Stomach smooth muscle (tissue), 2 donors: ENCODE data around the gene HACD2.
"Not testable (repeated sequence)": the region's sequence is repeated elsewhere in the genome, so short reads cannot be mapped to it uniquely, and the experiment has no call there.

Experiments
- H3K27ac ChIP-seq: one replicate; pipeline ENCODE4 v1.7.0; 2013; ENCODE audit warnings: mild to moderate bottlenecking, low read length, inconsistent platforms
- H3K27me3 ChIP-seq, 2 donors: one replicate each; pipeline ENCODE4 v1.7.0; 2013; ENCODE audit warnings: low read length in 2 of 2; ENCODE audit not compliant: insufficient read depth in 2 of 2, control insufficient read depth in 1 of 2
- H3K36me3 ChIP-seq, 2 donors: one replicate each; pipeline ENCODE4 v1.7.0; 2013; ENCODE audit warnings: low read length in 2 of 2; ENCODE audit not compliant: control insufficient read depth in 2 of 2, insufficient read depth in 2 of 2
- H3K4me1 ChIP-seq: one replicate; pipeline ENCODE4 v1.7.0; 2013; ENCODE audit warnings: low read length; ENCODE audit not compliant: control insufficient read depth, insufficient read depth
- H3K4me3 ChIP-seq, 2 donors: one replicate each; pipeline ENCODE4 v1.7.0; 2013; ENCODE audit warnings: low read length in 2 of 2
- H3K9ac ChIP-seq, 2 donors: one replicate each; pipeline ENCODE4 v1.7.0; 2013; ENCODE audit warnings: low read length in 2 of 2, mild to moderate bottlenecking in 1 of 2
- H3K9me3 ChIP-seq, 2 donors: one replicate each; pipeline ENCODE4 v1.7.0; 2013; ENCODE audit warnings: low read length in 2 of 2; ENCODE audit not compliant: control insufficient read depth in 2 of 2
- donor health status: healthy.
- donor health status: Pancreatic carcinoma.

The HACD2 gene

GRCh38 chr3:123508178-123508577 lies 76.7 kb downstream of the HACD2 start:
- H3K9ac ChIP-seq, result no peak overlapping the region
- peaks cover 0 to under 1% of the 10 kb centered on the region in 2 donors for H3K36me3 ChIP-seq
- H3K4me3 ChIP-seq, result no peak overlapping the region
- no peaks in the 10 kb centered on the region for H3K9me3 ChIP-seq
- H3K4me1 ChIP-seq, result peaks cover 3% of the 10 kb centered on the region
- H3K27ac ChIP-seq, result peak overlapping the region; percentile 50
- no peaks in the 10 kb centered on the region for H3K27me3 ChIP-seq

GRCh38 chr3:123505820-123506219 lies 79.0 kb downstream of the HACD2 start:
- H3K27ac ChIP-seq, result no peak overlapping the region
- no peaks in the 10 kb centered on the region for H3K9me3 ChIP-seq
- no peak overlapping the region for H3K9ac ChIP-seq
- no peaks in the 10 kb centered on the region for H3K27me3 ChIP-seq
- peaks cover 3% of the 10 kb centered on the region for H3K4me1 ChIP-seq
- H3K36me3 ChIP-seq, result peaks cover 0 to 2% of the 10 kb centered on the region in 2 donors
- H3K4me3 ChIP-seq, result no peak overlapping the region

GRCh38 chr3:123503203-123503602 lies 81.7 kb downstream of the HACD2 start:
- H3K9ac ChIP-seq, result no peak overlapping the region
- H3K36me3 ChIP-seq, result peaks cover 0 to 2% of the 10 kb centered on the region in 2 donors
- no peak overlapping the region for H3K27ac ChIP-seq
- peaks cover 15% of the 10 kb centered on the region for H3K4me1 ChIP-seq
- H3K27me3 ChIP-seq, result no peaks in the 10 kb centered on the region
- no peak overlapping the region for H3K4me3 ChIP-seq
- H3K9me3 ChIP-seq, result no peaks in the 10 kb centered on the region

- no peak overlapping the region for H3K9ac ChIP-seq
- H3K27me3 ChIP-seq, result no peaks in the 10 kb centered on the region
- peak overlapping the region; percentile 67 for H3K27ac ChIP-seq
- peaks cover 28% of the 10 kb centered on the region for H3K4me1 ChIP-seq
- H3K36me3 ChIP-seq, result peaks cover 0 to 6% of the 10 kb centered on the region in 2 donors
- H3K4me3 ChIP-seq, result no peak overlapping the region
- H3K9me3 ChIP-seq, result no peaks in the 10 kb centered on the region
Measured at GRCh38 chr3:123499322-123499721, 85.5 kb downstream of the HACD2 start.

- Histone ChIP-seq H3K36me3 (peaks cover 0 to 6% of the 10 kb centered on the region in 2 donors), H3K27me3 (no peaks in the 10 kb centered on the region), H3K9me3 (no peaks in the 10 kb centered on the region), H3K27ac (peak overlapping the region; percentile 67), H3K9ac (no peak overlapping the region), H3K4me3 (no peak overlapping the region), H3K4me1 (peaks cover 28% of the 10 kb centered on the region)
Measured at GRCh38 chr3:123498761-123499160, 86.1 kb downstream of the HACD2 start.

- no peaks in the 10 kb centered on the region for H3K27me3 ChIP-seq
- H3K9me3 ChIP-seq, result no peaks in the 10 kb centered on the region
- H3K27ac ChIP-seq, result peak overlapping the region; percentile 12
- peaks cover 3 to 6% of the 10 kb centered on the region in 2 donors for H3K36me3 ChIP-seq
- peaks cover 29% of the 10 kb centered on the region for H3K4me1 ChIP-seq
- no peak overlapping the region for H3K9ac ChIP-seq
- H3K4me3 ChIP-seq, result no peak overlapping the region
Measured at GRCh38 chr3:123493912-123494311, 90.9 kb downstream of the HACD2 start.

GRCh38 chr3:123491966-123492587 lies 92.8 kb downstream of the HACD2 start:
- Histone ChIP-seq H3K27me3 (no peaks in the 10 kb centered on the region), H3K9me3 (no peaks in the 10 kb centered on the region), H3K4me1 (peaks cover 16% of the 10 kb centered on the region), H3K4me3 (no peak overlapping the region), H3K9ac (no peak overlapping the region), H3K27ac (peak overlapping the region; percentile 42), H3K36me3 (peaks cover 3 to 4% of the 10 kb centered on the region in 2 donors)

GRCh38 chr3:123489400-123490004 lies 95.4 kb downstream of the HACD2 start:
- Histone ChIP-seq H3K4me3 (peak overlapping the region in 1 of 2 donors; percentile 35), H3K9ac (no peak overlapping the region), H3K27ac (peak overlapping the region; percentile 71), H3K36me3 (peaks cover 3% of the 10 kb centered on the region in 2 donors), H3K9me3 (no peaks in the 10 kb centered on the region), H3K27me3 (no peaks in the 10 kb centered on the region), H3K4me1 (peaks cover 12% of the 10 kb centered on the region)

- Histone ChIP-seq H3K4me1 (peaks cover 12% of the 10 kb centered on the region), H3K4me3 (peak overlapping the region in 1 of 2 donors; percentile 35), H3K27ac (peak overlapping the region; percentile 71), H3K9me3 (no peaks in the 10 kb centered on the region), H3K27me3 (no peaks in the 10 kb centered on the region), H3K9ac (peak overlapping the region in 1 of 2 donors; percentile 21), H3K36me3 (peaks cover 3% of the 10 kb centered on the region in 2 donors)
Measured at GRCh38 chr3:123488645-123489347, 96.1 kb downstream of the HACD2 start.

- H3K27ac ChIP-seq, H3K4me3 ChIP-seq, H3K9ac ChIP-seq, H3K27me3 ChIP-seq, H3K9me3 ChIP-seq, H3K36me3 ChIP-seq: not testable (repeated sequence)
- peaks cover 12% of the 10 kb centered on the region for H3K4me1 ChIP-seq
Measured at GRCh38 chr3:123487063-123487462, 97.8 kb downstream of the HACD2 start.
